GM12873 (cell line): Measurements from ENCODE around the gene CSHL1.
A peak's percentile ranks its signal among the peaks of the same experiment; 100 is the strongest.
"Not testable (repeated sequence)": the region's sequence is repeated elsewhere in the genome, so short reads cannot be mapped to it uniquely, and the experiment has no call there.

Experiments
- CTCF ChIP-seq: IDR thresholded peaks from 2 replicates; pipeline ENCODE4 v1.5.1; 2012; ENCODE audit warnings: low read depth, mild to moderate bottlenecking, moderate library complexity, low read length, control low read depth; ENCODE audit not compliant: insufficient read depth; ENCODE audit errors: missing control alignments

The CSHL1 gene

GRCh38 chr17:63910096-63910495, 962 bp downstream of the CSHL1 start:
- no peak for TF ChIP-seq CTCF

GRCh38 chr17:63907161-63907778, 3.8 kb downstream of the CSHL1 start:
- peak; percentile 39 for TF ChIP-seq CTCF

GRCh38 chr17:63903787-63904201, 7.3 kb downstream of the CSHL1 start:
- peak; percentile 28 for TF ChIP-seq CTCF

- not testable (repeated sequence) for TF ChIP-seq CTCF
These were observed 14.3 kb downstream of the CSHL1 start, which contains the start of gene CSH1 for GRCh38 chr17:63896524-63897354. CSH1 (minus strand) TSS chr17:63896574; CDS start chr17:63896511, 63 bp downstream.

- peak; percentile 62 for TF ChIP-seq CTCF
These were observed 21.8 kb downstream of the CSHL1 start for GRCh38 chr17:63889026-63889848.

- peak; percentile 81 for TF ChIP-seq CTCF
These were observed 29.0 kb downstream of the CSHL1 start, which contains the start of gene GH2 for GRCh38 chr17:63881935-63882601. GH2 (minus strand) TSS chr17:63881944; CDS start chr17:63881801, 143 bp downstream.

- TF ChIP-seq CTCF = no peak
These were observed 30.4 kb downstream of the CSHL1 start for GRCh38 chr17:63880706-63881105.
